ENCODE results near the gene USP17L17. TPM values are rescaled to one million over a fixed set of nuclear protein-coding genes. Genes with fewer than 3 reads are reported as not detected.
A peak's percentile ranks its signal among the peaks of the same experiment; 100 is the strongest.
"Not testable (repeated sequence)": the region's sequence is repeated elsewhere in the genome, so short reads cannot be mapped to it uniquely, and the experiment has no call there.

USP17L17 gene
- total RNA-seq, 1 experiment from 2014 or later = not detected

- BruUV-seq (replicated peaks); H3K27ac Mint-ChIP-seq (ENCODE audit: unreplicated experiment); H3K36me3 ChIP-seq (ENCODE audit: control insufficient read depth, insufficient read depth, low read length); H3K27me3 ChIP-seq (replicated peaks; ENCODE audit: control insufficient read depth, insufficient read depth, low read length); H3K4me1 Mint-ChIP-seq (ENCODE audit: low read depth, unreplicated experiment); H3K4me3 ChIP-seq (ENCODE audit: low read depth, low read length); H3K9me3 Mint-ChIP-seq (ENCODE audit: unreplicated experiment); H3K4me1 ChIP-seq; POLR2A ChIA-PET; CTCF ChIA-PET; H3K27me3 Mint-ChIP-seq (ENCODE audit: insufficient read depth, unreplicated experiment); H3K9me3 ChIP-seq; intact Hi-C loops (cut with micrococcal nuclease; ENCODE audit: unreplicated experiment); H3K36me3 Mint-ChIP-seq (ENCODE audit: insufficient read depth, unreplicated experiment); H3K4me3 Mint-ChIP-seq (ENCODE audit: unreplicated experiment); DNase-seq: not testable (repeated sequence)
Measured at GRCh38 chr4:9234085-9234484, 9.6 kb upstream of the USP17L17 start, which contains the start of gene USP17L15. TSS of gene USP17L15 (plus strand) at chr4:9234385. CDS start at chr4:9234385, 0 bp downstream.

DNA sequence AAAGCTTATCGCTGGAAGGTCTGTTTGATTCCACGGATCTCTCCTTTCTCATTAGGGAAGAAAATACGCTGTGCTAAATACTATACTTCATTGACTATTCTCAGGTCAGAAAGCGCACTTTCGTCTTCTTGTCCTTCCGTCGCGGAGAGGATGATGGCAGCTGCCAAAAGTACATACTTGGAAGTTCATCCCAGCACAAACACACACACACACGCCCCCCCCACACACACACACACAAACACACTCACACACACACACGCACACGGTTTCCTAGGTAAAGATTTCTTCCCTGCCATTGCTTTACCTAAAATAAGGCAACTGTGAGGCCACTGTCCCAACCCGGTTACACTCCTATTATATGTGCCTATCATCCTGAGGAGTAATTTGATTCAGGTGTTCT lies 5.2 kb upstream of the USP17L17 start:
- CTCF ChIA-PET; H3K4me1 ChIP-seq; BruUV-seq (replicated peaks); H3K4me3 ChIP-seq (ENCODE audit: low read depth, low read length); H3K9me3 ChIP-seq; intact Hi-C loops (cut with micrococcal nuclease; ENCODE audit: unreplicated experiment); H3K4me3 Mint-ChIP-seq (ENCODE audit: unreplicated experiment); H3K4me1 Mint-ChIP-seq (ENCODE audit: low read depth, unreplicated experiment); H3K27me3 Mint-ChIP-seq (ENCODE audit: insufficient read depth, unreplicated experiment); H3K27me3 ChIP-seq (replicated peaks; ENCODE audit: control insufficient read depth, insufficient read depth, low read length); H3K36me3 Mint-ChIP-seq (ENCODE audit: insufficient read depth, unreplicated experiment); H3K36me3 ChIP-seq (ENCODE audit: control insufficient read depth, insufficient read depth, low read length); POLR2A ChIA-PET; H3K27ac Mint-ChIP-seq (ENCODE audit: unreplicated experiment); H3K9me3 Mint-ChIP-seq (ENCODE audit: unreplicated experiment): not testable (repeated sequence)
- DNase-seq = peak in 1 of 2 experiments; percentile 3

GRCh38 chr4:9247953-9248680 lies 4.4 kb downstream of the USP17L17 start, which contains the start of gene USP17L18:
TSS of gene USP17L18 (plus strand) at chr4:9248630. CDS start at chr4:9248630, 0 bp downstream.
- H3K4me1 Mint-ChIP-seq (ENCODE audit: low read depth, unreplicated experiment); H3K9me3 ChIP-seq; H3K4me3 Mint-ChIP-seq (ENCODE audit: unreplicated experiment); H3K27ac Mint-ChIP-seq (ENCODE audit: unreplicated experiment); H3K4me1 ChIP-seq; H3K36me3 Mint-ChIP-seq (ENCODE audit: insufficient read depth, unreplicated experiment); H3K27me3 Mint-ChIP-seq (ENCODE audit: insufficient read depth, unreplicated experiment); H3K27me3 ChIP-seq (replicated peaks; ENCODE audit: control insufficient read depth, insufficient read depth, low read length); POLR2A ChIA-PET; BruUV-seq (replicated peaks); intact Hi-C loops (cut with micrococcal nuclease; ENCODE audit: unreplicated experiment); H3K4me3 ChIP-seq (ENCODE audit: low read depth, low read length); H3K36me3 ChIP-seq (ENCODE audit: control insufficient read depth, insufficient read depth, low read length); CTCF ChIA-PET; H3K9me3 Mint-ChIP-seq (ENCODE audit: unreplicated experiment): not testable (repeated sequence)
- peak in 1 of 2 experiments; percentile 9 for DNase-seq

DNA sequence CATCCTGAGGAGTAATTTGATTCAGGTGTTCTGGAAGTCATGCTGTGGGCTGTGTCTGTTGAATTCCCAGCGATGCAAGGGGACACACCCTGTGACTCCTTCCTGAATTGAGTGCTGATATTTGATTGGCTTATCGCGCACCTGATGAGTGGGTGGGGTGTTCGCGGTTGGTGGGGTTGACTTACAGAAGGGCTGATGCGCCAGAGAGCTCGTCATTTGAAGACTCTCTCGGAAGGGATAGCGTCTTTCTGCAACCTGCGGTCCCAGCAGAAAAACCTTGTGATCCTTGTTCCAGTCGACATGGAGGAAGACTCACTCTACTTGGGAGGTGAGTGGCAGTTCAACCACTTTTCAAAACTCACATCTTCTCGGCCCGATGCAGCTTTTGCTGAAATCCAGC lies 9.4 kb downstream of the USP17L17 start, which contains the start of gene USP17L19:
Gene USP17L19 (plus strand): TSS at position 301 of the 400 bp plus-strand sequence. CDS start 0 bp downstream, at position 301.
- POLR2A ChIA-PET; H3K4me3 ChIP-seq (ENCODE audit: low read depth, low read length); CTCF ChIA-PET; H3K36me3 Mint-ChIP-seq (ENCODE audit: insufficient read depth, unreplicated experiment); H3K9me3 ChIP-seq; DNase-seq; BruUV-seq (replicated peaks); H3K9me3 Mint-ChIP-seq (ENCODE audit: unreplicated experiment); H3K4me1 ChIP-seq; H3K27ac Mint-ChIP-seq (ENCODE audit: unreplicated experiment); H3K4me1 Mint-ChIP-seq (ENCODE audit: low read depth, unreplicated experiment); intact Hi-C loops (cut with micrococcal nuclease; ENCODE audit: unreplicated experiment); H3K27me3 ChIP-seq (replicated peaks; ENCODE audit: control insufficient read depth, insufficient read depth, low read length); H3K36me3 ChIP-seq (ENCODE audit: control insufficient read depth, insufficient read depth, low read length); H3K4me3 Mint-ChIP-seq (ENCODE audit: unreplicated experiment); H3K27me3 Mint-ChIP-seq (ENCODE audit: insufficient read depth, unreplicated experiment): not testable (repeated sequence)

DNA sequence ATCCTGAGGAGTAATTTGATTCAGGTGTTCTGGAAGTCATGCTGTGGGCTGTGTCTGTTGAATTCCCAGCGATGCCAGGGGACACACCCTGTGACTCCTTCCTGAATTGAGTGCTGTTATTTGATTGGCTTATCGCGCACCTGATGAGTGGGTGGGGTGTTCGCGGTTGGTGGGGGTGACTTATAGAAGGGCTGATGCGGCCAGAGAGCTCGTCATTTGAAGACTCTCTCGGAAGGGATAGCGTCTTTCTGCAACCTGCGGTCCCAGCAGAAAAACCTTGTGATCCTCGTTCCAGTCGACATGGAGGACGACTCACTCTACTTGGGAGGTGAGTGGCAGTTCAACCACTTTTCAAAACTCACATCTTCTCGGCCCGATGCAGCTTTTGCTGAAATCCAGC lies 14.1 kb downstream of the USP17L17 start, which contains the start of gene USP17L20:
Gene USP17L20 (plus strand): TSS at position 301 of the 400 bp plus-strand sequence. CDS start 0 bp downstream, at position 301.
- H3K4me1 Mint-ChIP-seq (ENCODE audit: low read depth, unreplicated experiment); BruUV-seq (replicated peaks); H3K4me3 ChIP-seq (ENCODE audit: low read depth, low read length); H3K36me3 ChIP-seq (ENCODE audit: control insufficient read depth, insufficient read depth, low read length); H3K27me3 ChIP-seq (replicated peaks; ENCODE audit: control insufficient read depth, insufficient read depth, low read length); H3K27ac Mint-ChIP-seq (ENCODE audit: unreplicated experiment); H3K36me3 Mint-ChIP-seq (ENCODE audit: insufficient read depth, unreplicated experiment); H3K4me1 ChIP-seq; CTCF ChIA-PET; H3K27me3 Mint-ChIP-seq (ENCODE audit: insufficient read depth, unreplicated experiment); POLR2A ChIA-PET; H3K9me3 Mint-ChIP-seq (ENCODE audit: unreplicated experiment); DNase-seq; intact Hi-C loops (cut with micrococcal nuclease; ENCODE audit: unreplicated experiment); H3K9me3 ChIP-seq; H3K4me3 Mint-ChIP-seq (ENCODE audit: unreplicated experiment): not testable (repeated sequence)

DNA sequence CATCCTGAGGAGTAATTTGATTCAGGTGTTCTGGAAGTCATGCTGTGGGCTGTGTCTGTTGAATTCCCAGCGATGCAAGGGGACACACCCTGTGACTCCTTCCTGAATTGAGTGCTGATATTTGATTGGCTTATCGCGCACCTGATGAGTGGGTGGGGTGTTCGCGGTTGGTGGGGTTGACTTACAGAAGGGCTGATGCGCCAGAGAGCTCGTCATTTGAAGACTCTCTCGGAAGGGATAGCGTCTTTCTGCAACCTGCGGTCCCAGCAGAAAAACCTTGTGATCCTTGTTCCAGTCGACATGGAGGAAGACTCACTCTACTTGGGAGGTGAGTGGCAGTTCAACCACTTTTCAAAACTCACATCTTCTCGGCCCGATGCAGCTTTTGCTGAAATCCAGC lies 18.9 kb downstream of the USP17L17 start, which contains the start of gene USP17L21:
Gene USP17L21 (plus strand): TSS at position 301 of the 400 bp plus-strand sequence. CDS start 0 bp downstream, at position 301.
- POLR2A ChIA-PET; H3K36me3 ChIP-seq (ENCODE audit: control insufficient read depth, insufficient read depth, low read length); intact Hi-C loops (cut with micrococcal nuclease; ENCODE audit: unreplicated experiment); H3K9me3 ChIP-seq; H3K27me3 ChIP-seq (replicated peaks; ENCODE audit: control insufficient read depth, insufficient read depth, low read length); BruUV-seq (replicated peaks); DNase-seq; CTCF ChIA-PET; H3K4me1 Mint-ChIP-seq (ENCODE audit: low read depth, unreplicated experiment); H3K4me1 ChIP-seq; H3K36me3 Mint-ChIP-seq (ENCODE audit: insufficient read depth, unreplicated experiment); H3K27me3 Mint-ChIP-seq (ENCODE audit: insufficient read depth, unreplicated experiment); H3K4me3 Mint-ChIP-seq (ENCODE audit: unreplicated experiment); H3K4me3 ChIP-seq (ENCODE audit: low read depth, low read length); H3K27ac Mint-ChIP-seq (ENCODE audit: unreplicated experiment); H3K9me3 Mint-ChIP-seq (ENCODE audit: unreplicated experiment): not testable (repeated sequence)

DNA sequence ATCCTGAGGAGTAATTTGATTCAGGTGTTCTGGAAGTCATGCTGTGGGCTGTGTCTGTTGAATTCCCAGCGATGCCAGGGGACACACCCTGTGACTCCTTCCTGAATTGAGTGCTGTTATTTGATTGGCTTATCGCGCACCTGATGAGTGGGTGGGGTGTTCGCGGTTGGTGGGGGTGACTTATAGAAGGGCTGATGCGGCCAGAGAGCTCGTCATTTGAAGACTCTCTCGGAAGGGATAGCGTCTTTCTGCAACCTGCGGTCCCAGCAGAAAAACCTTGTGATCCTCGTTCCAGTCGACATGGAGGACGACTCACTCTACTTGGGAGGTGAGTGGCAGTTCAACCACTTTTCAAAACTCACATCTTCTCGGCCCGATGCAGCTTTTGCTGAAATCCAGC lies 23.6 kb downstream of the USP17L17 start, which contains the start of gene USP17L22:
Gene USP17L22 (plus strand): TSS at position 301 of the 400 bp plus-strand sequence. CDS start 0 bp downstream, at position 301.
- H3K4me1 ChIP-seq; H3K4me3 ChIP-seq (ENCODE audit: low read depth, low read length); DNase-seq; H3K36me3 ChIP-seq (ENCODE audit: control insufficient read depth, insufficient read depth, low read length); H3K36me3 Mint-ChIP-seq (ENCODE audit: insufficient read depth, unreplicated experiment); H3K27me3 Mint-ChIP-seq (ENCODE audit: insufficient read depth, unreplicated experiment); H3K4me1 Mint-ChIP-seq (ENCODE audit: low read depth, unreplicated experiment); H3K4me3 Mint-ChIP-seq (ENCODE audit: unreplicated experiment); BruUV-seq (replicated peaks); H3K9me3 Mint-ChIP-seq (ENCODE audit: unreplicated experiment); H3K27me3 ChIP-seq (replicated peaks; ENCODE audit: control insufficient read depth, insufficient read depth, low read length); POLR2A ChIA-PET; intact Hi-C loops (cut with micrococcal nuclease; ENCODE audit: unreplicated experiment); H3K27ac Mint-ChIP-seq (ENCODE audit: unreplicated experiment); CTCF ChIA-PET; H3K9me3 ChIP-seq: not testable (repeated sequence)

All from Caco-2 (cell line).